Tibial nerve (tissue), 4 donors: ENCODE measurements around the gene GEMIN5.

ENCODE experiments used
- CTCF ChIP-seq, 5 experiments: fragments of 200-600 bp in 3 of 5; fragments of 450-650 bp in 2 of 5; sonication (generic) in 3 of 5; IDR thresholded peaks; one replicate each; pipeline ENCODE4 v1.5.1; 2016 to 2019; ENCODE audit warnings: antibody characterized with exemption in 5 of 5, mild to moderate bottlenecking in 3 of 5, moderate library complexity in 2 of 5
- EP300 ChIP-seq, 2 donors: sonication (generic); formaldehyde crosslinking; IDR thresholded peaks; one replicate each; pipeline ENCODE4 v1.6.1; 2017; ENCODE audit warnings: antibody characterized with exemption in 2 of 2, mild to moderate bottlenecking in 1 of 2
- POLR2A ChIP-seq, 2 donors: fragments of 450-650 bp; IDR thresholded peaks; one replicate each; pipeline ENCODE4 v1.6.1; 2017; ENCODE audit warnings: antibody characterized with exemption in 2 of 2, mild to moderate bottlenecking in 2 of 2, moderate library complexity in 2 of 2

DNA sequence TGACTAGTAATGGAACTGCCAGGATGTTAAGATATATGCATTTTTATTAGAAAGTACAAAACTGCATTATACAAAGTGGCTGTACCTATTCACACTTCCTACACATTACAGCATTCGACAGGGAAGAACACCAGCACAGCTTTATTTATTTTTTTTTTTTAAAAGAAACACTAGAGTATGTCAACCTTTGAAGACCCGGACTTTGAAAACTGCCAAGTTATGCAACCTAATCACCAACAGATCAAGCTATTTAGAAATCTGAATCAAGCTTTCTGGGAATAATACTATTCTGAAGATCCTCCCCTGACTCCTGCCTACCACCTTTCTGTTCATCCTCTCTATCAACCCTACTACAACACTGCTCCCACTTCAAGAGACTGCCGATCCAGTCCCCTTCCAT is 4.5 kb downstream of the GEMIN5 start:
- TF ChIP-seq CTCF (IDR thresholded peaks at IDR 0.05) (no peak), POLR2A (IDR thresholded peaks at IDR 0.05) (no peak), EP300 (IDR thresholded peaks at IDR 0.05) (no peak)
